Esophagus (tissue), 2 donors: ENCODE measurements around the gene SLC35F3. TPM values are rescaled to one million over a fixed set of nuclear protein-coding genes. Genes with fewer than 3 reads are reported as not detected.
"Not testable (repeated sequence)": the region's sequence is repeated elsewhere in the genome, so short reads cannot be mapped to it uniquely, and the experiment has no call there.

Source experiments
- H3K27ac ChIP-seq, 2 donors: one replicate each; pipeline ENCODE4 v1.5.1; 2013; ENCODE audit warnings: low read depth in 2 of 2, mild to moderate bottlenecking in 2 of 2, inconsistent platforms in 1 of 2, low read length in 1 of 2, moderate library complexity in 1 of 2
- H3K27me3 ChIP-seq, 2 donors: one replicate each; pipeline ENCODE4 v1.6.1; 2013; ENCODE audit warnings: low read length in 2 of 2, control low read depth in 1 of 2, mild to moderate bottlenecking in 1 of 2; ENCODE audit not compliant: insufficient read depth in 2 of 2, control insufficient read depth in 1 of 2
- H3K36me3 ChIP-seq, 2 donors: one replicate each; pipeline ENCODE4 v1.6.1; 2013; ENCODE audit warnings: low read length in 1 of 2; ENCODE audit not compliant: control insufficient read depth in 2 of 2, insufficient read depth in 2 of 2
- H3K4me1 ChIP-seq, 2 donors: one replicate each; pipeline ENCODE4 v1.6.1; 2013; ENCODE audit warnings: low read length in 1 of 2; ENCODE audit not compliant: control insufficient read depth in 2 of 2, insufficient read depth in 2 of 2
- H3K4me3 ChIP-seq, 2 donors: one replicate each; pipeline ENCODE4 v1.5.1; 2013; ENCODE audit warnings: low read length in 2 of 2, mild to moderate bottlenecking in 2 of 2, low read depth in 1 of 2, moderate library complexity in 1 of 2
- H3K9me3 ChIP-seq, 2 donors: one replicate each; pipeline ENCODE4 v1.6.1; 2013; ENCODE audit warnings: mild to moderate bottlenecking in 2 of 2, low read depth in 1 of 2, low read length in 1 of 2, moderate library complexity in 1 of 2; ENCODE audit not compliant: control insufficient read depth in 2 of 2, insufficient read depth in 1 of 2
- WGBS, 2 donors: extraction: QIAGEN DNeasy Blood & Tissue Kit; methylation state at CpG; one replicate each; pipeline ENCODE4 v1.1.7; 2013; 5-methylcytosine and 5-hydroxymethylcytosine counted together
- polyA plus RNA-seq, 2 donors: library from polyadenylated mRNA; stranded (reverse); fragments of 200-250 nt; gene quantifications; one replicate each; pipeline ENCODE4 v1.2.3, GENCODE V29; 2013
- donor health status: healthy with polysubstance abuse.
- donor health status: Bipolar disorder and iron deficiency.

SLC35F3 gene
- polyA plus RNA-seq, 2 donors: 0.24 to 0.69 TPM

GRCh38 chr1:233879841-233880240 lies 24.6 kb upstream of the SLC35F3 start:
- Histone ChIP-seq H3K27me3 (peaks cover 0 to 8% of the 10 kb centered on the region in 2 donors), H3K9me3 (peaks cover 2% of the 10 kb centered on the region in 2 donors), H3K27ac (no peak overlapping the region), H3K4me1 (no peaks in the 10 kb centered on the region), H3K4me3 (no peak overlapping the region), H3K36me3 (no peaks in the 10 kb centered on the region)
- 69 to 71% methylated on average over 3 of the region's 3 CpGs for WGBS, 2 donors

GRCh38 chr1:233883671-233884070 lies 20.8 kb upstream of the SLC35F3 start:
- H3K4me3 ChIP-seq: no peak overlapping the region
- 48 to 52% methylated on average over 3 of the region's 3 CpGs for WGBS, 2 donors
- peaks cover 0 to 8% of the 10 kb centered on the region in 2 donors for H3K27me3 ChIP-seq
- H3K27ac ChIP-seq: no peak overlapping the region
- H3K4me1 ChIP-seq: no peaks in the 10 kb centered on the region
- H3K36me3 ChIP-seq: no peaks in the 10 kb centered on the region
- peaks cover 2% of the 10 kb centered on the region in 2 donors for H3K9me3 ChIP-seq

- H3K27me3 ChIP-seq: peaks cover 0 to 8% of the 10 kb centered on the region in 2 donors
- 55 to 61% methylated on average over 5 of the region's 5 CpGs for whole genome bisulfite sequencing, 2 donors
Observed at GRCh38 chr1:233884461-233885151, 19.9 kb upstream of the SLC35F3 start.

GRCh38 chr1:233885196-233885920 lies 19.1 kb upstream of the SLC35F3 start:
- Histone ChIP-seq H3K27me3 (peaks cover 0 to 8% of the 10 kb centered on the region in 2 donors), H3K36me3 (no peaks in the 10 kb centered on the region), H3K4me3 (no peak overlapping the region), H3K4me1 (no peaks in the 10 kb centered on the region), H3K9me3 (peaks cover 2% of the 10 kb centered on the region in 2 donors), H3K27ac (no peak overlapping the region)
- WGBS, 2 donors: 28 to 34% methylated on average over 9 of the region's 9 CpGs

More at GRCh38 chr1:233884461-233885151, 19.9 kb upstream of the SLC35F3 start:
- Histone ChIP-seq H3K4me1 (no peaks in the 10 kb centered on the region), H3K36me3 (no peaks in the 10 kb centered on the region), H3K27ac (no peak overlapping the region), H3K4me3 (no peak overlapping the region), H3K9me3 (peaks cover 2% of the 10 kb centered on the region in 2 donors)

GRCh38 chr1:233891151-233891550 lies 13.3 kb upstream of the SLC35F3 start:
- H3K27me3 ChIP-seq, H3K36me3 ChIP-seq, H3K27ac ChIP-seq, H3K9me3 ChIP-seq, H3K4me1 ChIP-seq, H3K4me3 ChIP-seq: not testable (repeated sequence)
- WGBS, 2 donors: 80 to 83% methylated on average over 2 of the region's 2 CpGs

GRCh38 chr1:233897325-233898162 lies 6.9 kb upstream of the SLC35F3 start:
- Histone ChIP-seq H3K9me3 (no peaks in the 10 kb centered on the region), H3K27ac (no peak overlapping the region), H3K27me3 (no peaks in the 10 kb centered on the region), H3K4me1 (no peaks in the 10 kb centered on the region), H3K36me3 (no peaks in the 10 kb centered on the region), H3K4me3 (no peak overlapping the region)
- WGBS, 2 donors: 47 to 53% methylated on average over 6 of the region's 6 CpGs

- H3K27me3 ChIP-seq: peaks cover 0 to 9% of the 10 kb centered on the region in 2 donors
- no peaks in the 10 kb centered on the region for H3K9me3 ChIP-seq
- peaks cover 2 to 3% of the 10 kb centered on the region in 2 donors for H3K4me1 ChIP-seq
- no peaks in the 10 kb centered on the region for H3K36me3 ChIP-seq
- WGBS, 2 donors: 56 to 60% methylated on average over 3 of the region's 3 CpGs
- no peak overlapping the region for H3K27ac ChIP-seq
- H3K4me3 ChIP-seq: no peak overlapping the region
Observed at GRCh38 chr1:233901495-233901894, 3.0 kb upstream of the SLC35F3 start.

- no peak overlapping the region for H3K27ac ChIP-seq
- no peak overlapping the region for H3K4me3 ChIP-seq
- no peaks in the 10 kb centered on the region for H3K36me3 ChIP-seq
- WGBS, 2 donors: 10 to 16% methylated on average over 40 of the region's 40 CpGs
- H3K27me3 ChIP-seq: peaks cover 0 to 9% of the 10 kb centered on the region in 2 donors
- peaks cover 2 to 3% of the 10 kb centered on the region in 2 donors for H3K4me1 ChIP-seq
- H3K9me3 ChIP-seq: no peaks in the 10 kb centered on the region
Observed at GRCh38 chr1:233905416-233906051, 1.1 kb downstream of the SLC35F3 start.

GRCh38 chr1:233907151-233907550 lies 2.7 kb downstream of the SLC35F3 start:
- no peaks in the 10 kb centered on the region for H3K9me3 ChIP-seq
- peaks cover 0 to 9% of the 10 kb centered on the region in 2 donors for H3K27me3 ChIP-seq
- no peak overlapping the region for H3K27ac ChIP-seq
- H3K36me3 ChIP-seq: no peaks in the 10 kb centered on the region
- no peak overlapping the region for H3K4me3 ChIP-seq
- peaks cover 2 to 3% of the 10 kb centered on the region in 2 donors for H3K4me1 ChIP-seq
